ENCODE results near the gene TCF19. TPM values are rescaled to one million over a fixed set of nuclear protein-coding genes. Genes with fewer than 3 reads are reported as not detected.

Gene TCF19
- total RNA-seq, 4 donors from 2014 or later: 1.5 to 5.1 (median 2.6) TPM

- ATAC-seq (peak in 1 of 2 donors; percentile 76), DNase-seq (peak in 1 of 2 donors; percentile 57)
- TF ChIP-seq POLR2A (IDR thresholded peaks at IDR 0.05) (no peak), CTCF (IDR thresholded peaks at IDR 0.05 in 4 of 5, conservative IDR thresholded peaks at IDR 0.05 in 1 of 5) (no peak)
- in situ Hi-C loops (cut with MboI; ENCODE audit: low sequenced_read_pairs in 4 of 4): no loop called here
- H3K36me3 ChIP-seq: no peaks in the 10 kb centered on the region
- H3K4me1 ChIP-seq: peaks cover 0 to 4% of the 10 kb centered on the region in 2 donors
- intact Hi-C loops (cut with DNase I; ENCODE audit: low total_unique reads): no loop called here
- H3K4me3 ChIP-seq: no peak overlapping the region
- no peaks in the 10 kb centered on the region for H3K9me3 ChIP-seq
- no peaks in the 10 kb centered on the region for H3K27me3 ChIP-seq
- peak overlapping the region in 1 of 4 donors; percentile 29 for H3K27ac ChIP-seq
Measured at GRCh38 chr6:31122791-31123706, 35.3 kb upstream of the TCF19 start.

GRCh38 chr6:31125162-31125561 is 33.2 kb upstream of the TCF19 start:
- intact Hi-C loops (cut with DNase I; ENCODE audit: low total_unique reads): no loop called here

GRCh38 chr6:31125586-31126363 is 32.6 kb upstream of the TCF19 start:
- Histone ChIP-seq H3K9me3 (no peaks in the 10 kb centered on the region), H3K27ac (no peak overlapping the region), H3K4me1 (peaks cover 0 to 4% of the 10 kb centered on the region in 2 donors), H3K4me3 (no peak overlapping the region), H3K36me3 (no peaks in the 10 kb centered on the region), H3K27me3 (no peaks in the 10 kb centered on the region)
- in situ Hi-C loops (cut with MboI; ENCODE audit: low sequenced_read_pairs in 4 of 4): no loop called here
- intact Hi-C loops (cut with DNase I; ENCODE audit: low total_unique reads): no loop called here
- ATAC-seq (no peak), DNase-seq (no peak)
- no peak for TF ChIP-seq POLR2A (IDR thresholded peaks at IDR 0.05)
- no peak for TF ChIP-seq CTCF (IDR thresholded peaks at IDR 0.05 in 4 of 5, conservative IDR thresholded peaks at IDR 0.05 in 1 of 5)

More at GRCh38 chr6:31125162-31125561, 33.2 kb upstream of the TCF19 start:
- ATAC-seq: peak in 1 of 2 donors; percentile 31
- no peaks in the 10 kb centered on the region for H3K27me3 ChIP-seq
- peaks cover 0 to 4% of the 10 kb centered on the region in 2 donors for H3K4me1 ChIP-seq
- DNase-seq: no peak
- in situ Hi-C loops (cut with MboI; ENCODE audit: low sequenced_read_pairs in 4 of 4): no loop called here
- no peak for TF ChIP-seq POLR2A (IDR thresholded peaks at IDR 0.05)
- no peak for TF ChIP-seq CTCF (IDR thresholded peaks at IDR 0.05 in 4 of 5, conservative IDR thresholded peaks at IDR 0.05 in 1 of 5)
- no peaks in the 10 kb centered on the region for H3K36me3 ChIP-seq
- H3K4me3 ChIP-seq: no peak overlapping the region
- no peaks in the 10 kb centered on the region for H3K9me3 ChIP-seq
- H3K27ac ChIP-seq: no peak overlapping the region

GRCh38 chr6:31126396-31127175 is 31.8 kb upstream of the TCF19 start:
- no peak for ATAC-seq
- in situ Hi-C loops (cut with MboI; ENCODE audit: low sequenced_read_pairs in 4 of 4): no loop called here
- no peak overlapping the region for H3K4me3 ChIP-seq
- intact Hi-C loops (cut with DNase I; ENCODE audit: low total_unique reads): no loop called here
- H3K27ac ChIP-seq: no peak overlapping the region
- H3K36me3 ChIP-seq: no peaks in the 10 kb centered on the region
- no peaks in the 10 kb centered on the region for H3K27me3 ChIP-seq
- no peak for TF ChIP-seq POLR2A (IDR thresholded peaks at IDR 0.05)
- no peak for TF ChIP-seq CTCF (IDR thresholded peaks at IDR 0.05 in 4 of 5, conservative IDR thresholded peaks at IDR 0.05 in 1 of 5)
- peaks cover 0 to 4% of the 10 kb centered on the region in 2 donors for H3K4me1 ChIP-seq
- no peaks in the 10 kb centered on the region for H3K9me3 ChIP-seq
- DNase-seq: no peak
